HG02970 (cell line): ENCODE measurements around the gene AHNAK.

ENCODE experiments used
- ATAC-seq: cut with Tn5 transposase; IDR thresholded peaks from one replicate; pipeline ENCODE4 v1.9.1; 2021; ENCODE audit warnings: mild to moderate bottlenecking, moderate library complexity, moderate number of reproducible peaks; ENCODE audit not compliant: unreplicated experiment, low FRiP score

Gene AHNAK

DNA sequence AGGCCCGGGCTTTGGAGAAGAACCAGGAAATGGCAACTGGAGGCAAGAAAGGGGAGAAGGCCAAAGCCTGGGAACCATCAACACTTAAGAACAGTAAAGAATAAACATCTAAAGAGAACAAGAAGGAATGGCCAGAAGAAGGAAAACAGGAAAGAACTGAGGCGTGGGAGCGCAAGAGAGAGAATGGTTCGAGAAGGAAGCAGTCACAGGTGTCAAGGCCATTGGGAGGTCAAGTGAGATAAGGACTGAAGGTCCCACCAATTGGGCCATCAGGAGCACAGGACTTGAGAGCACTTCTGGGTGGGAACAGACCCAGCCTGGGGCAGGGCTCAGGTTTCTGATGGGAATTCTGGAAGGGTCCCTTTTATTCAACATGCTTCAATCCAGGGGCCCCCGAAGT is 128.5 kb downstream of the AHNAK start:
- ATAC-seq = no peak

DNA sequence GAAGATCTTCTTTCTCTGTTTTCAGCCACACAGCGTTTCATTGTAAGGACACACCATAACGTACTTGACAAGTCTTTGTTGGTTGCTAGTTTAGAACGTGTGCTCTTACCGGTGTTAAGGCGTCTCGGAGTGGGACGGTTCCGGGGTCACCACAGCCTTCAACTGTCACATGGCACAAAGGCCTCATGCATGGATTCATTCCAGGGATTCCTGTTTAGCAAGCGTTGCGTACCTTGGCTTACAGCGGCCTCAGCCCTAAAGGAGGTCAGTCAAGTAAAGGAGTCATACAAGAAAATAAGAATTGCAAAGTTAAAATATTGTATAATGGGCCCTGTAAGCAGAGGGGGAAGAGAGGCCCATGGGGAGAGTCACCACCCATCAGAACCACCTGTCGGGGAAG is 130.0 kb downstream of the AHNAK start:
- ATAC-seq = no peak

DNA sequence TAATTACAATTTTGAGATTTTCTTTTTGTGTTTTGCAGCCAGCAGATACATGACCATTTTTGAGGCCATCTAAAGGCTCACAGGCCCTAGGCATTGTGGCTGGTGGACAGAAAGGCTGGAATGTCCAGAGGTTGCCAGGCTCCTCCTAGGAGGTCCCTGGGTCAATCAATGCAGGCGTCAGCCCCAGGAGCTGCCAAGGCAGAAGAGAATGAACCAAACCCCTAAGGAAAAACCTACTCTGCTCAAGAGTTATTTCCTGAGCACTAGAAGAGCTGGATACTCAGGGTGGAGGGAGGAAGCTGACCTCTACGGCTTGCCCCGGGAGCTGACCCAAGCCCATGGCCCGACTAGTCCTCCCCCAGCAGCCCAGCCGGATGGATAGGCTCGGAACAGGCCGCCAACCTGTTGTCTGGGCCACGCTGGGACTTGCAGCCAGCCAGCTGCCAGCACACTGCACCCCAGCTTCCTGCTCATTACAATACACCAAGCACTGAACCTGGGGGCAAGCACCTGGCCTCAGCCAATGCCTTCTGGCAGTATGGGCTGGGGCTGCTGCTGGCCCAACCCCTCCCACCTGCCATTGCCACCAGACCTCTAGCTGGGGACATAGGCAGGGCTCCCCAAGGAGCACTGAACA is 133.4 kb downstream of the AHNAK start:
- no peak for ATAC-seq

DNA sequence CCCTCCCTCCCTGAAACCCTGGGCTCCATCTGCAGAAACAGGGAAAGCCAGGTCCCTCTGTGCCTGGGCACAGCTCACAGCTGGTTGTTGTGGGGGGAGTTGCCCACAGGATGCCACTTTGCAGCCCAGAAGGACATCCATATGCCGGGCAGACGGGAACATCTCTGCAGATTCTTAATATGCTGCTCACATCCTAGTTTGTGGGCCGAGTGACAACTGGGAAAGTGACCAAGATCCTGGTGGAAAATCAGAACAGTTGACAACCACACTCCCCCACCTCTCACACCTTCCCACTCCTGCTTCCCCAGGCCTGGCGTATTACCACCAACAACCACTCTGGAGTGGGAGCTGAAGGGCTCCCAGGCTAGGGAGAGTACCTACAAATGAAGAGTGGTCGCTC is 135.1 kb downstream of the AHNAK start:
- ATAC-seq = no peak

DNA sequence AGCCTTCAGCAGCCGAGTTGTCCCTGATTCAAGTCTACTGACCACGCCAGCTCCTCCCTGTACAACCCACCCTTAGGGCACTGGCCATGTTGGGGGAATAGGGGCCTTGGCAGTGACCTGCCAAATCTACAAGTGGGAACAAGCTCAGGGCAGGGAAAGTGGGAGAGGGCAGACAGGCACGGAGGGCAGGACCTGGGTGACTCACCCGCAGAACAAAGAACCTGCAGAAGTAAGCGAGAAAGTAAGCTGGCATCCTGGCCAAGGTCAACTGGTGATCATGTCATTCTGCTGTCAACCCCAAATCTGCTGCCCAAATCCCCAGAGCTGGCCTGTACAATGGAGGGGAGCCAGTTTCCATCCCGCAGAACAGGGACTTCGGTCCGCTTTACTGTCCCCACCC is 135.6 kb downstream of the AHNAK start:
- no peak for ATAC-seq

DNA sequence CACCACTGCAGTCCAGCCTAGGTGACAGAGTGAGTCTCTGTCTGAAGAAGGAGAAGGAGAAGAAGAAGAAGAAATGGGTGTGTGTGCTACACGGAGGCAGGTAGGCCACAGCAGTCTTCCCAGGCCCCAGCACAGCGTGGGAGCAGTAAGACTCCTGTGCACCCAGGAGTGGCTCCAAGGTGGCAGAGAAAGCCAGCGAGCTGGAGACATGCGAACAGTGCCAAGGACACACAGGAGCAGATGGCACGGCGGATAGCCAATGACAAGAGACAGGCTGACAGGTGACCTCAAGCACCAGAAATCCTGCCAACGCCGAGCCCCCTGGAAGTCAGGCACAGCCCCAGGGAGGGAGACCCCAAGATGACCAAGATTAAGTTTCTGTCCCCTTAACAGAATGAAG is 136.8 kb downstream of the AHNAK start:
- ATAC-seq = no peak

DNA sequence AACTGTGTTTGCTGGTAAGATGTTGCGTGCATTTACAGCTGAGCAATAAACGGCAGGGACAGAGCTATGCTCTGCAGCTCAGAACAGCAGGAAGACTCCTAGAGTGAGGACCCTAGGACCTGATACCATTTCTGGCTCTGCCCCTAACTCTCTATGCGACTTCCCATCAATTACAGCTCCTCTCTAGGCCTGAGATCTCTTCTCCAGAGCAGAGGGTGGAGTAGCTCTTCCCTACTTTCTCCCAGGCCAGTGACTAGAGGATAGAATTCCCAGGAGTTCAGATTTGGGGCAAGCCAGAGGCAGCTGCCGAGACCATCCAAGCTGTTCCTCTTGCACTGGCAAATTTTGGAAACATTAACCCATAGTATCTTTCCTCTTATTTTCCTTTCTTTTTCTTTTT is 140.6 kb downstream of the AHNAK start:
- no peak for ATAC-seq

DNA sequence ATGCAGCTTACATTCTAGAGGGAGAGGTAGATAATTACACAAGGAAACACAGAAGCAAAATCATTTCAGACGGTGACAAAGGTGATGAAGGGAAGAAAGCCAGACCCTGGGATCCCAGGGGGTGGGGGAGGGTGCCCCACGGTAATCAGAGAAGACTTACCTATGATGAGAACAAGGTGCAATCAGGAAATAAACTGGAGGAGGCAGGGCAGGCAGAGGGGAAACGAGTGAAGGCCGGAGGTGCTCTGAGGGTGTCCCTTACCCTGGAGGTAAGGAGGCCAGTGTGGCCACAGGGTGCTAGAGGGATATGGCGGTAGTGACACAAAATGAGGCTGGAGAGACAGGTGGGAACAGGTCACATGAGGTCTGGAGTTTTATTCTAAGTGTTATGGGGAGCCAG is 141.7 kb downstream of the AHNAK start:
- no peak for ATAC-seq

DNA sequence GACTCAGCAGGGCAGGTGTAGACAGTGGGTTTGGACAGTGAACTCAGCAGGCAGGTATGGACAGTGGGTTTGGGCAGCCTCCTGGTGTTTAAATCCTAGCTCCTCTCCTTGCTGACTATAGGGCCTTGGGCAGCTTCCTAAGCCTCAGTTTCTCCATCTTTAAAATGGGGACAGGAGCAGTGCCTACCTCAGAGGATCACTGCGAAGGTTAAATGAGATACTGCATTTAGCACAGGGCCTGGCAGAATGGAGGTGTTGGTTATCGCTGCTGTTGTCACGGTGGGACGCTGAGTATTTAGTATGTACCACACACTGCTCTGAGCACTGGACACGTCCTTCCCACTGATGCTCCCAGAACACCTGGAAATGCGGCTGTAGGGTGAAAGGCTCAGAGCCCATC is 142.2 kb downstream of the AHNAK start:
- no peak for ATAC-seq

DNA sequence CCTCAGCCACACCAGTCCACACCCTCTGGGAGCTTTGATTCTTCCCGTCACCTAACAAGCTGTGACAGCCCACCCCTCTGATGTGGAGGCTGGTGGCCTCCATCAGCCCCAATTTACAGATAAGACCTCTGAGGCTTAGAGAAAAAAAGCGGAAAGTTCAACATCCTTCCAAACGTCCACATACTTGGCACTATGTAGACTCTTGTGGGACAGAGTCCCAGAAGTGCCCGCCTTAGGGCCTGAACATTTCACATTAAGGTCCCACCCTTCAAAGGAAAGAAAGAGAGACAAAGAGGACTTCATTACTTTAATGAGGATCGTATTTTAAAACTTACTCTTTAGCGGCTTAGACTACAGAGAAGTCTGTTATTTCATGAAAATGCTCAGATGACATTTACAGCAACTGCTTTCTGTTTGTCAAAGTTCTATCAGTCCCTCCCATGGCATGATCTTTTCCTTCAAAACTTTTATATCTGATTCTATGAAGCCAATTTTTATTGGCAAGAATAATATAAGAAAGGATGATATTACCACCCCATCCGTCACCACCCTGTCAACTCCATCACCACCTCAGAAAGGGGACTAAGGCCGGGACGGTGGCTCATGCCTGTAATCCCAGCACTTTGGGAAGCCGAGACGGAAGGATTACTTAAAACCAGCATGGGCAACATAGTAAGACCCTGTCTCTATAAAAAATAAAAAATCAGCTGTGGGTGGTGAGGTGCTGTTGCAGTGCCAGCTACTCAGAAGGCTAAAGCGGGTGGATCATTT is 143.5 kb downstream of the AHNAK start:
- no peak for ATAC-seq

DNA sequence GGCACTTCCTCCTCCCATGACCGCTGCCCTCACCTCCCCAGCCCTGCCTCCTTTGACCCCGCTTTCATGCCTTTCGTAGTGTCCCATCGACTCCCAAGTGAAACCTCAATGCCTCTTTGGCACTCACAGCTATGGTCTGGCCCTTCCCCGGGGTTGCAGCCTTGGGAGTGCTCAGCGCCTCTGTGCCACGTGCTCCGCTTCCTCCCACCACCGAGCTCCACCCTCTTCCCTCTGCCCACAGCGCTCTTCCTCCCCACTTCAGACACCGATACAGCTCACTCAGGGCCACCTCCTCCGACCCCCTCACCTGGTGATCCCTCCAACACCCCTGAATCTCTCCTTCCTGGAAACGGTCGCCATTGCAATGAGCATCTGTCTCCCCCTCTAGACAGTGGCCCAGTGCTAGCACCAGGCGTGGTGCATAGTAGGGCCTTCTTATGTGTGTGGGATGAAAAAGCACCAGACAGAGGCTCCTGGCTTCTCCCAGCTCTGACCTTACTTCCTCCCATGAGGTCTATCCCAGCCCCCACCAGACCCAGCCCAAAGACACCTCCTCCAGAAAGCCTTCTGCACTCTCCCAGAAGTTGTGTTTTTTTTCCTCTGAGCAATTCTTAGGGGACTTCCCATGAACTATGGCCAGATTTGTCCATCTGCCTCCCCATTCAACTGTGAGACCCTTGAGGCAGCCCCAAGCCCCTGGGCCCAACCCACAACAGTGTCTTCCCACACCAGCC is 144.2 kb downstream of the AHNAK start:
- ATAC-seq = no peak

DNA sequence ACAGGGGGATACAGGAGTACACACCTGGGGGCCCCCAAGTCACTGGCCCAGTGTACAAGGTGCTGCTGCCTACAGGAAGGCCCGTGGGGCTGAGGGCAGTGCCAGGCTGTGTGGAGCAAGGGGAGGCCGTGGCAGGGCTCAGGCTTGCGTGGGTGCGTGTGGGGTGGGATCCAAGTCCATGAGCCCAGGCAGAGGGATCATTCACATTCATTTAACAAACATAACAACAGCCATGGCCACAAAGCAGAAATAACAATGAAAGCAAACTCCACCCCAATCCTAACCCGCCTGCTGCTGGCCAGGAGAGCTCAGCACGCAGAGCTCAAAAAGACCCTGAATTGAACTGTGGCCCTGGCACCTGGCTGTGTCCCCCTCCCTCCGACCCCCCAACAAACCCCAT is 144.8 kb downstream of the AHNAK start:
- ATAC-seq = no peak

DNA sequence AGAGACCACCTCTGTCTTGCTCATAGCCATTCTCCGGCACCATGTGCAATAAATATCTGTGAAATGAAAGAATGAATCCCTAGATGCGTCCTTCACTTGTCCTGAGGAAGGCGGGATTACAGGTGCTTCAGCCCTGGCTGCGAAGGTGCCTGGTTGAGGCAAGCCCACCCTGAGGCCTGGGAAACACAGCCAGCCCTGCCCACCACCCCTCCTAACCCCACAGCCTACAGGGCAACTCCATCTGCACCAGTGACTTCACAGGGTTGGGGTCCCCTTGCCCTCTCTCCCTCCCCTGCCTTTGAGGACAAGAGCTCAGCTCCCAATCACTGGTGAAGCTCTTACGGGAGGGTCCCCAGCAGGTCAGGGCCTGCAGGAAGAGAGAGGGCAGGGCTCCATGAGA is 145.2 kb downstream of the AHNAK start:
- no peak for ATAC-seq

DNA sequence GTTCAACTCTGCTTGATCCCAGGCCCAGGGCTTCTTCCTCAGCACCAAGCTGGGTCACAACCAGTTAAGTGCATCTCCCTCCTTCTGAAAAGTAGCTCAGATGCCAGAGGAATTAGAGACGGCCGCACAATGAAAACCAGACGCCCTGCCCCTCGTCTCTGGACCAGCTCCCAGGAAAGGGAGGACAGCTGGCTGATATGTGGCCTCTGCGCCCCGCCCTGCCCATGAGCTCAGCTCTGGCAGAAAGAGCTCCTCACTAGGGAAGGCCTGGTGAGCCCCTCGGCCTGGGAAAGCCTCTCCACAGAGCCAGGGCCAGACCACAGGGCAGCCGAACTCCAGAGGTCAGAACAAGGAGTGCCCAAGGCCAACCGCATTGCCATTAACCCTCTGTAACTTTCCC is 145.8 kb downstream of the AHNAK start:
- ATAC-seq = no peak

DNA sequence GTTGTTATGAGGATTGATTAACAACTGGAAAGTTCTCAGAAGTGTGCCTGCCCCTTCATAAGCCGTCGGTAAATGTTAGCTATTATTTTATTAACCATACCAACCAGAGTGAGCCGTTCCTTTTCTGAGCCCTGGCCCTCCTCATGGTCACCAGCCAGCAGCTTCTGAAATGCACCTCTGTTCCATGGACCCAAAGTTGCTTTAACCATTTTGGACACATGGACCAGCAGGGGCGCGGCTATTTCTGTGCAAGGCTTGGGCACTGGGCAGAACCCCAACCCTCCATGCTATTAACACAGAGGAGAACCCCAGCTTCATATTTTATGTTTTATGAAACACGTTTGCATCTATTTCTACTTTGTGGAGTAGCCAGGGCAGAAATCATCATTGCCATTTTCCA is 146.3 kb downstream of the AHNAK start:
- no peak for ATAC-seq

DNA sequence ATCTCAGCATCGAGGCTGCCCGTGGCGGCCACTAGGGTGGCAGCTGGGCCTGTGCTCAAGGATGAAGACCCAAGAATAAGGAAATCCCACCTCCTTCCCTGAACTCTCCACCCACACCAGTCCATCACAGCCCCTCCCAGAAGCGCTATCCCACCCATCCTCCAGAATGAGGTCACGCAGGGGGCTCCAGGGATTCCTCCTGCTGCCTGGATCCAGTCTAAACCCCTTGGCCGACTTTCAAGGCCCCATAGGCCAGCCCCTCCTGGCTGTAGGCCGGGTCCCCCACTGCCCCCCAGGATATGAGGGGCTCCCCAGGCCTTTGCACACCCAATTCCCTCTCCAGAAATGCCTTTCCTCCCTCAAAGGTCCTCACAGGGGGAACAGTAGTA is 146.7 kb downstream of the AHNAK start:
- no peak for ATAC-seq

DNA sequence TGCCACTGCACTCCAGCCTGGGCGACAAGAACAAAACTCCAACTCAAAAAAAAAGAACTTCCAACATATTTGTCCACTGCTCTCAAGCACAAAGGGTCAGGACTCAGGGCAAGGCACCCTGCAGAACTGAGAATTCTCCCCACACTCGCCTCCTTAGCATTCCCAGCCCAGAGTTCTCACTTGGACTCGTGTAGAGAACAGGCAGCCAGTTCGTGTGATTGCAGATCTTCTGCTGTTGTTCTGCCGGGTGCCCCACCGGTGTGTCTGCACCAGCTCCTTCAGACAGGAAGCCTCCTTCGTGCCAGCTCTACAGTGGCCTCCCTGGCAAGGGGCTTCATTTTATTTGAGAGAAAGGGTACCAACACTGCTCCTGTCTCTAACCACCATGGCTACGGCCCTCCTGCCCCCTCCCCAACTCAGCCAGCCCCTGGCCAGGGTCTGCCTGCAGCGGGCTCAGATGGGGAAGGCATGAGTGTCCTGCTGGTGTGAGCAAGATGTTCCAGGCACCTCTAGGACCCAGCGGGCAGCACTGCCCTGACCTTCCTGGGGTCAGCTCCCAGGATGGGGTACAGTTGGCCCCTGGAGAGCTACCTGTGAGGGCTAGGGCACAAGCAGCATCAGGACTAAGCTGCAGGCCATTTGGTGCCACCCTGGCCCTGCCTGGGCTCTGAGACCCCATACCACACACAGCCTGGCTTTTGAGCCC is 147.3 kb downstream of the AHNAK start:
- no peak for ATAC-seq

DNA sequence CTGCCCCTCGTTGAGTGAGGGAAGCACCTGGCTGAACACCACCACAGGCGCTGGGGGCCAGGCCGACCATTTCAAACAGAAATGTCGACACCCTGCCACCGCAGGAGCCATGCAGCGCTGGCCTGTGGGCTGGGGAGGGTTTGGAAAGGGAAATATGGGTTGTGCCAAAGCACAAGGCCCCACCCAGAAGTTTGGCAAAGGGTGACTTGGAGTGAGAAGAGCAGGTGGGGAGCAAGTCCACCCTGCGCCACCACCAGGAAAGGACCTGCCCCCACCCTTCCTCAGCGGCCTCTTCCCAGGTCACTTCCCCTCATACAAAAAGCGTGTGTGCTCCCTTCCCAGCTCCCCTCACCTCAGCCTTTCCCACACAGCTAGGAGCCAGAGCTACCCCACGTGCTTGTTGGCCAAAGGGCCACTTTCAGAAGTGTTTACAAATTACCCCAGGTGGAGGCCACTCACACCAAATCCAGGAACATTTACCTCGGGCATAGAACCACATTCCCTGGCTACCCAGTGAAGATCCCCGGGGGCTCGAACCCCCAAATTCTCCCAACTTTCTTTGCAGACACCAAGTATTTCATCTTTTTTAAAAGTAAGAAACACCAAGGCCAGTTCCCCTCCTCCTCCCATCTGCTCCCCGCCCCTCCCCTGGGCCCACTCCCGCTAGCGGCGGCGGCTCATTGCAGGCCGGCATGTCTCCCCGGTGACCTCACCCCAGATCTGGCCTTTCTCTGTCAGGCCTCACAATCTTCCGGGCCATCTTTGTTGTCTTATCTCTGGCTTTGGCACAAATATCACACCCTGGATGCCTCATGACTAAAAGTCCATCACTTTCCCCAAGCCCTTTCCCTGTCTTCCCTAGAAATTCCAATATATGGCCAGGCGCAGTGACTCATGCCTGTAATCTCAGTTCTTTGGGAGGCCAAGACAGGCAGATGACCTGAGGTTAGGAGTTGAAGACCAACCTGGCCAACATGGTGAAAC is 148.3 kb downstream of the AHNAK start:
- ATAC-seq = no peak

DNA sequence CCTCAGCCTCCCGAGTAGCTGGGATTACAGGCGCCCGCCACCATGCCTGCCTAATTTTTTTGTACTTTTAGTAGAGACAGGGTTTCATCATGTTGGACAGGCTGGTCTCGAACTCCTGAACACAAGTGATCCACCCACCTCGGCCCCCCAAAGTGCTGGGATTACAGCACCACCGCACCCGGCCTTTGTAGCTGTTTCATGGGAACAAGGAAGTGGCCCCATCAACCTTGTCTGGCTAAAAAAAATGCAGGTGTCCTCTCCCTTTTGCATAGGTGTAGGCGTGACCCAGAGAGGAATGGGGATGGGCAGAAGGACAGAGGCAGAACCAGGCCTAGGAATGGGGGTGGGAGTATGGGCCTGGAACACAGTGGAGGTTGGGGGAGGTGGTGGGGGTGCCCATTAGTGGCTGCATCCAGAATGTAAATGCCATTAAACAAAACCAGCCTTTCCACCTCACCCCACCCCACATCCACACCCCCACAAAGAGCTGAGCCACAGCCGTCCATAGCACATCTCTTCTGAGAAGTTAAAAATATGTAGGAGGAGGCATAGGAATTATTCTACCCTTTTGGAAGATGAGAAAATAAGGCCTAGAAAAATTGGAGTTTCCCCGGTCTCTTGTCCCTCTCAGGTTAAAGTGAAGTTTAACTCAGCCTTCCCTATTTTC is 150.6 kb downstream of the AHNAK start:
- no peak for ATAC-seq
